ENCODE measurements around the gene SSNA1. TPM values are rescaled to one million over a fixed set of nuclear protein-coding genes. Genes with fewer than 3 reads are reported as not detected.

Gene SSNA1
- total and polyA plus RNA-seq, 9 of the 15 experiments (the other 6 are each of a cell fraction or from before 2014, with no cell fraction given): 1.9 to 130 (median 57.1) TPM

GRCh38 chr9:137205126-137206069 lies 16.9 kb downstream of the SSNA1 start, which contains the start of the genes NDOR1 and TMEM203 (continued):
- TF ChIP-seq NR2C1 (IDR thresholded peaks at IDR 0.05) (no peak), NR2C1 (tag; IDR thresholded peaks at IDR 0.05) (peak; percentile 50), ZNF444 (CRISPR knock-in tag; IDR thresholded peaks at IDR 0.05) (no peak), PTTG1 (tag; IDR thresholded peaks at IDR 0.05; ENCODE audit: low read depth) (no peak), PRMT5 (CRISPR knock-in tag; IDR thresholded peaks at IDR 0.05) (no peak), RBFOX2 (IDR thresholded peaks at IDR 0.05; ENCODE audit: low read depth, low read length) (peak; percentile 94), NEUROD1 (IDR thresholded peaks at IDR 0.05; ENCODE audit: borderline replicate concordance, low read depth, low read length, partially characterized antibody) (peak; percentile 35), KDM4B (IDR thresholded peaks at IDR 0.05; ENCODE audit: borderline replicate concordance in 2 of 2, low read depth in 1 of 2) (peak in 1 of 2 experiments; percentile 90; a peak in 2 of 4 replicates), THRAP3 (IDR thresholded peaks at IDR 0.05; ENCODE audit: borderline replicate concordance) (no peak), HDGF (IDR thresholded peaks at IDR 0.05) (no peak), GABPA (tag; conservative IDR thresholded peaks at IDR 0.05; ENCODE audit: low read depth) (peak; percentile 99), GTF3C2 (IDR thresholded peaks at IDR 0.05; ENCODE audit: borderline replicate concordance, extremely low read depth, insufficient read length) (no peak), TAF1 (IDR thresholded peaks at IDR 0.05; ENCODE audit: control insufficient read depth, extremely low read depth, insufficient read depth, low read length, severe bottlenecking) (peak; percentile 90), CSDE1 (IDR thresholded peaks at IDR 0.05) (peak in 1 of 2 experiments; percentile 29; a peak in 1 of 4 replicates), RBBP5 (IDR thresholded peaks at IDR 0.05; ENCODE audit: borderline replicate concordance, insufficient read depth, low read length, poor library complexity, severe bottlenecking) (peak; percentile 87), ZFX (CRISPR knock-in tag; IDR thresholded peaks at IDR 0.05) (peak; percentile 88), TRIM24 (IDR thresholded peaks at IDR 0.05) (peak in 1 of 2 experiments; percentile 26; a peak in 1 of 4 replicates), XRCC5 (IDR thresholded peaks at IDR 0.05; ENCODE audit: low read depth, low read length) (peak; percentile 25; the same call in 1 of the 2 replicates), EZH2 (IDR thresholded peaks at IDR 0.05; ENCODE audit: borderline replicate concordance, low read depth, low read length) (no peak), CREB1 (IDR thresholded peaks at IDR 0.05) (peak; percentile 95), CREB1 (CRISPR knock-in tag; IDR thresholded peaks at IDR 0.05) (peak; percentile 98), POLR2AphosphoS5 (IDR thresholded peaks at IDR 0.05; ENCODE audit: control insufficient read depth, insufficient read depth, low read depth, low read length) (peak; percentile 82), MCM5 (IDR thresholded peaks at IDR 0.05; ENCODE audit: low read depth) (no peak), FIP1L1 (IDR thresholded peaks at IDR 0.05; ENCODE audit: low read depth, low read length, poor library complexity, severe bottlenecking) (peak; percentile 71), LCOR (CRISPR knock-in tag; IDR thresholded peaks at IDR 0.05) (no peak), NFE2 (IDR thresholded peaks at IDR 0.05; ENCODE audit: low read depth) (no peak), SUPT5H (IDR thresholded peaks at IDR 0.05) (peak; percentile 77), TCF7 (IDR thresholded peaks at IDR 0.05; ENCODE audit: borderline replicate concordance) (no peak; the same call in 1 of the 2 replicates)
